CD4-positive, alpha-beta T cell treated with Interleukin-1 beta for 1 hour (primary cell): Measurements from ENCODE around the gene SPINT2.

Source experiments
- DNase-seq, 2 donors: peaks; one replicate each; pipeline ENCODE4 v3.0.0-alpha.2; 2020 to 2022

Gene SPINT2

GRCh38 chr19:38303517-38304351 is 39.4 kb downstream of the SPINT2 start, which contains the start of gene C19orf33:
Gene C19orf33, plus strand, starts transcription at chr19:38304251. Its CDS starts 11 bp downstream, at chr19:38304262.
- DNase-seq: no peak

GRCh38 chr19:38304352-38304865 is 40.0 kb downstream of the SPINT2 start:
- no peak for DNase-seq

DNA sequence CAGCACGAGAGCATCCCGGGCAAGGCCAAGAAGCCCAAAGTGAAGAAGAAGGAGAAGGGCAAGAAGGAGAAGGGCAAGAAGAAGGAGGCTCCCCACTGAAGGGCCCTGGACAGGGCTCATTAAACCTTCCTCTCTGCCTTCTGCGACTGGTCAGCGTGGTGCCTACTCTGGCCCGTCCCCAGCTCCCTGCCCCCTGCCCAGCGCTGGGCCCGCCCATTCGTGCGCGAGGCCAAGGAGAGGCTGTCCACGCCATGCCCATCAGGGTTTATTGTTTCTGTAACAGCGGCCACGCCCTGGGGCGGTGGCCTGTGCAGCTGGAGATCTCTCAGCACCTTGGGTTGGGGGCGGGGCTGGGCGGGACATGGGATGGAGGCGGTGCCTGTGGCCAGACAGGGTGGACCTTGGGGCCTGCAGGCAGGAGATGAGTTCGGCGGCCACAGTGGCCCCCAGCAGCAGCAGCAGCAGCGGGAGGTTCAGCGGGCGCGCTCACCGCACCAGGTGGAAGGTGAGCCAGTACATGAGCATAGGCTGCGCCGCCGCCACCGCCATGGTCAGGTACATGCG is 40.6 kb downstream of the SPINT2 start:
- DNase-seq: no peak

DNA sequence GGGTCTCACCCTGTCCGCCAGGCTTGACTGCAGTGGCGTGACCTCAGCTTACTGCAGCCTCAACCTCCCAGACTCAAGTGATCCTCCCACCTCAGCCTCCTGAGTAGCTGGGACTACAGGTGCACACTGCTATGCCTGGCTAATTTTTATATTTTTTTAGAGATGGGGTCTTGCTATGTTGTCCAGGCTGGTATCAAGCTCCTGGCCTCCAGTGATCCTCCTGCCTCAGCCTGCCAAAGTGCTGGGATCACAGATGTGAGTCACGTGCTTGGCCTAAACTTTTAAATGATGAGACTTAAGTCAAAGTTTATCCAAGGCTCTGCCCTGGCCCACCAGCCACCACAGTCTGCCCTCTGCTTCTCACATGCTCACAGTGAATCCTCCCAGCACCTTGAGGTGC is 41.9 kb downstream of the SPINT2 start:
- no peak for DNase-seq

DNA sequence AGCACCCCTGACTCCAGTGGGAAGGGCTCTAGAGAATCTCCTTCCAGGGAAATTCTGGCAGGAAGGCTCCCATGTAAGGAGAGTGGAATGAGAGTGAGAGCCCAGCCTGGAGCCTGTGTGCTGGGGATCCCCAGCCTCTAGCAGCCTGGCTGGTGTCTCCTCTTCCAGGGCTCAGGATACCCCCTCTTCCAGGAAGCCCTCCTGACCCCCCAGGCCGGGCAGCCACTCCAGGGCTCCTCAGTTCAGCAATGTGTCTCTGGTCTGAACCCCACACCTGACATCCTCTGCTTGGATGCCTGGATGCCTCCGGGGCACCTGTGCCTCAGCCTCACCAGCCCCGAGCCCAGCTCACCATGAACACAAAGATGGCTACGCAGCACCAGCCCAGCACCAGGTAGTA is 42.7 kb downstream of the SPINT2 start:
- DNase-seq: no peak

GRCh38 chr19:38307597-38307996 is 43.2 kb downstream of the SPINT2 start:
- DNase-seq: no peak

DNA sequence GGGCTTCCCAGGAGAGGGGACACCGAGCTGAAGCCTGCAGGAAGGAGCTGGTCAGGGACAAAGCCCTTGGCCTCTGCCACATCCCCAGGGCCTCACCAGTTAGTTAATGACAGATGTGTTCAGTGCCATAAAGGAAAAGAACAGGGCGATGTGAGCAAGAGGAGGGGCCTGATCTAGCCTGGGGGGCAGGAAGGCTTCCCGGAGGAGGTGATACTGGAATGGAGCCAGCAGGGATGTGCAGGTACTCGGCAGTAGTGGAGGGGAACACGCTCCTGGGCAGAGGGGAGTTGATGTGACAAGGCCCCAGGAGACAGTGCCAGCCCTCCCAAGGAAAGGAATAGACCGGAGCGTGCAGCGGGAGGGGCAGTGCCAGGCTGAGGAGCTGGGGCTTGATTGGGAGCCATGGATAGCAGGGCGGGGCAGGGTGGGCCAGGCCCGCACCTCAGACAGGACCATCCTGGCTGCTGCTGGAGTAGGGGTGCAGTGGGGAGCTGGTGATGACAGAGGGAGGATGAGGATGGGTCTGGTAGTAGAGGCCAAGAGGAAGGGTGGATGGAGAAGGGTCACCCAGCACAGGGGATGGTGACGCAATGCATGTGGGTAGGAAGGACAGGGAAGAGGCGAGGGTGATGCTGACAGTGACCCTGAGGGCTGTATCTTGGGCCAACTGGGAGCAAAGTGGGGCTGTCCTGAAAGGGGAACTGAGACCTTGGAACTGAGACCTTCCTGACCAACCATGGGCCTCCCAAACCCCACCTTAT is 43.8 kb downstream of the SPINT2 start:
- DNase-seq: no peak

- DNase-seq: no peak
Measured at GRCh38 chr19:38308926-38309614, 44.7 kb downstream of the SPINT2 start.

DNA sequence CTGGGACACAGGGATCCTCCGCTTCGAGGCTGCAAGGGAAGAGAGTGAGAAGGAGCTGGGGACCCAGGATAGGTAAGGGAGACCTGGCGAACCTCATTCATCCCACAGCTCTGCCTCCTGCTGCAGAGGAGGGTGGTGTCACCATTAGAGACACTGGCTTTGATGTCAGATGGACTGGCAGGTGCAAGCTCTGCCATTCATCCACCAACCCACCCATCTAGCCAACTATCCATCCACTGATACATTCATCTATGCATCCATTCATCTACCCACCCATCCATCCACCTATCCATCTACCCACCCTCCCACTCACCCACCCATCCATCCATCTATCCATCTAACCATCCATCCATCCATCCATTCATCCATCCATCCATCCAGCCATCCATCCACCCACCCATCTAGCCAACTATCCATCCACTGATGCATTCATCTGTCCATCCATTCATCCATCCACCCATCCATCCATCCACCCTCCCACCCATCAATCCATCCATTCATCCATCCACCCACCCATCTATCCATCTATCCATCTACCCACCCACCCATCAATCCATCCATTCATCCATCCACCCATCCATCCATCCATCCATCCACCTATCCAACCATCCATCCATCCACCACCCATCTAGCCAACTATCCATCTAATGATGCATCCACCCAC is 45.4 kb downstream of the SPINT2 start:
- DNase-seq: no peak

- DNase-seq: no peak
Measured at GRCh38 chr19:38310279-38310670, 45.9 kb downstream of the SPINT2 start.

GRCh38 chr19:38310986-38311385 is 46.6 kb downstream of the SPINT2 start:
- DNase-seq: no peak

- DNase-seq: peak; percentile 96 to 97
Measured at GRCh38 chr19:38315657-38316476, 51.5 kb downstream of the SPINT2 start, which contains the start of gene YIF1B. Gene YIF1B, minus strand, starts transcription at chr19:38315947. Its CDS starts 30 bp downstream, at chr19:38315917.

GRCh38 chr19:38316477-38317067 is 52.2 kb downstream of the SPINT2 start:
- no peak for DNase-seq

DNA sequence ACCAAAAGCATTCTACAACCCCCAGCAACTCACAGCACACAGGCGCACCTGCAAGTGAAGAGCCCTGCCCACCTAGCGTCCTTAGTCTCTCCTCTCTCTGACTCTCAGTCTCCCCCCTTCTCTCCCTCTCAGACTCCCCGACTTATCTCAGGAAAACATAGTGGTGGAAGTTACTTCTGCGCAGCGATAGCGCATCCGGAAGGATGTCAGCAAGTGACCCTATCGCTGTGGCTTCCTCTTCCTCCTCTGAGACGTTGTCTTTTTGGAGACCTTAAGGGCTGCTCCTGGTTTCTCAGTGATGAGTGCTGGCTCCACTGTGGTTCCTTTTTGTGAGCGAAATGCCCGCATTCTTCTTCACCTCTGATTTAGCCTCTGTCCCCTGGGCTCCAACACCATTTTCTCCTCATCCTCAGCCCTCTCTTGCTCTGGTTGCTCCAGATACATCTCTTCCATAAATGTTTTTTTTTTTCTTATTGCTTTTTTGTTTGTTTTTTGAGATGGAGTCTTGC is 52.8 kb downstream of the SPINT2 start:
- DNase-seq: peak; percentile 45 to 48

GRCh38 chr19:38318660-38319059 is 54.3 kb downstream of the SPINT2 start:
- no peak for DNase-seq

- DNase-seq: peak; percentile 51 to 52
Measured at GRCh38 chr19:38319421-38320258, 55.3 kb downstream of the SPINT2 start, which contains the start of gene KCNK6. Gene KCNK6, plus strand, starts transcription at chr19:38319845. Its CDS starts 106 bp downstream, at chr19:38319951.

DNA sequence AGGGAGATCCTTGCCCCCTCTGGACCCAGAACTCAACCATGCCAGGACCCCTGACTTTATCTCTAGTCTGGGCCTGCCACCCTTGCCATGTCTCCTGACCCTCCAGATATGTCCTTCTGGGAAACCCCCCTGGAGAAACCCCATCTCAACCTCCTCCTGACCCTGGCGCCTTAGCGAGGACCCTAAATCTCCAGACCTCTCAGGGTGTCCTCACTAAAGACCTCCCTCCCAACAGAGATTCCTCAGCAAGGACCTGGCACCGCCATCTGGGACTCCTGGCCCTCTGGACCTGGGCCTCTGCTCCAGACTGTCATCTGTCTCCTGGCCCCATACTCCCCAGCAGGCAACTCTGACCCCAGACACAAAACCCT is 56.6 kb downstream of the SPINT2 start:
- no peak for DNase-seq

DNA sequence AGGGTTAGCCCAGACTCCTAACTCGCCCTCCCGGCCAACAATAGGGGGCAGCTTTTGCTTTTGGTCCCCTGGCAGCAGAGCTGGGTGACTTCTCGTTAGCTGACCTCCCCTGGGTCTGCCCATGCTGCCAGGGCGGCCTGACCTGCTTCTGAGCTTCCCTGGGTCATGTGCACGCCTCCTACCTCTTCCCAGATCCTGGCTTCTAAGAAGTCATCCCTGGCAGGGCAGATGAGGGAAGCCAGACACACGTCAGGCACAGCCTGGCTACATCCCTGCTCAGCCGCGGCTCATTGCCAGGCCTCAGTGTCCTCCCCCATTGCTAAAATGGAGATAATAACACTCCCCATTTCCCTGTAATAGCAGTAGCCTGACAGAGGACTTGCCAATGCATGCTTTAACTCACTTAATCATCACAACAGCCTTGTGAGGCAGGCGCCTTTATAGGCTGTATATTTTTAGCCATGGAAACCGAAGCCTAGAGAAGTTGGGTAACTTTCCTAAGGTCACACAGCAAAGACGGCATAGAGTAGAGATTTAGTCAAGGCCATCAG is 57.3 kb downstream of the SPINT2 start:
- no peak for DNase-seq

DNA sequence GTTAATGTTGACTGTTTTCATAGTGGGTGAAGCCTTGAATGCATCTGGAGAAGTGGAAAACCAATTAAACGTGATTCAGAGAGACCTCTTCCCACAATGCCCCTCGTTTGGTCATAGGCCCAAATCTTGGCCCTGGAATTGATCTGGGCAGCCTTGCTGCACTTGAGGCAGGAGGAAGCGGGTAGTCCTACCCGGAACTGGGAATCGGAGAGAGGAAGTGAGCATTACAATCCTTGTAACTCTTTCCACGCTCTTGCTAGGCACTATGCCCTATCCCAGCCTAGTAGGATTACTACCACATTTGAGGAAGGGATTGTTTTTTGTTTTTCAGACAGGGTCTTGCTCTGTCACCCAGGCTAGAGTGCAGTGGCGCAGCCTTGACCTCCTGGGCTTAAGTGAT is 58.9 kb downstream of the SPINT2 start:
- no peak for DNase-seq
